H1 (cell line): ENCODE results near the gene GRIK2. TPM values are rescaled to one million over a fixed set of nuclear protein-coding genes. Genes with fewer than 3 reads are reported as not detected.
A peak's percentile ranks its signal among the peaks of the same experiment; 100 is the strongest.

Experiments used
- BRCA1 ChIP-seq: IDR thresholded peaks from 2 replicates; pipeline ENCODE4 v1.6.1; 2012; ENCODE audit warnings: low read depth, low read length, improper control_type of control experiment
- CBX5 ChIP-seq: fragments of 300-800, 300-1000 bp; sonication (generic); IDR thresholded peaks from 2 replicates; pipeline ENCODE4 v1.7.1; 2016; ENCODE audit warnings: antibody characterized with exemption, low read length, low read depth
- CHD2 ChIP-seq: IDR thresholded peaks from 2 replicates; pipeline ENCODE4 v1.6.1; 2012; ENCODE audit warnings: low read length, improper control_type of control experiment
- HDAC2 ChIP-seq, 2 experiments: fragments of 300-600 bp in 1 of 2; sonication (generic) in 1 of 2; IDR thresholded peaks; 2 replicates each; pipeline ENCODE4 v1.6.1; 2011 to 2012; ENCODE audit warnings: low read depth in 2 of 2, low read length in 2 of 2, mild to moderate bottlenecking in 2 of 2, moderate library complexity in 2 of 2, borderline replicate concordance in 1 of 2, inconsistent platforms in 1 of 2
- KDM5A ChIP-seq: fragments of 200-600 bp; IDR thresholded peaks from 2 replicates; pipeline ENCODE4 v1.7.1; 2012; ENCODE audit warnings: mild to moderate bottlenecking, low read length, inconsistent platforms, mixed read lengths
- MAFK ChIP-seq: IDR thresholded peaks from 2 replicates; pipeline ENCODE4 v1.6.1; 2012; ENCODE audit warnings: low read depth, mild to moderate bottlenecking, improper control_type of control experiment, low read length
- NANOG ChIP-seq: IDR thresholded peaks from 2 replicates; pipeline ENCODE4 v1.6.1; 2011; ENCODE audit warnings: low read length, low read depth, mild to moderate bottlenecking, inconsistent platforms; ENCODE audit not compliant: insufficient read depth, poor library complexity, severe bottlenecking
- POU5F1 ChIP-seq: IDR thresholded peaks from 2 replicates; pipeline ENCODE4 v1.6.1; 2011; ENCODE audit warnings: low read depth, mild to moderate bottlenecking, low read length, moderate library complexity
- RBBP5 ChIP-seq: IDR thresholded peaks from 2 replicates; pipeline ENCODE4 v1.7.1; 2012; ENCODE audit warnings: low read depth, mild to moderate bottlenecking, inconsistent platforms, low read length, moderate library complexity, borderline replicate concordance
- SIX5 ChIP-seq: IDR thresholded peaks from 2 replicates; pipeline ENCODE4 v1.6.1; 2011; ENCODE audit warnings: mild to moderate bottlenecking, low read depth, low read length
- SP1 ChIP-seq: IDR thresholded peaks from 2 replicates; pipeline ENCODE4 v1.6.1; 2011; ENCODE audit warnings: low read depth, low read length
- SUZ12 ChIP-seq: fragments of 200-600 bp; sonication (generic); IDR thresholded peaks from 2 replicates; pipeline ENCODE4 v1.6.1; 2012; ENCODE audit warnings: mild to moderate bottlenecking, inconsistent platforms, low read length, moderate library complexity, mixed read lengths
- polyA plus RNA-seq, 7 experiments: library from polyadenylated mRNA; depleted of rRNA in 3 of 7; stranded (reverse) in 5 of 7; unstranded in 2 of 7; fragments of >200 nt in 5 of 7; fragments of 200-250 nt in 2 of 7; gene quantifications; 1 replicate in 5 of 7; 2 replicates in 1 of 7; 4 replicates in 1 of 7; pipeline versions ENCODE4 v1.2.1 to v1.2.3, GENCODE V29; 2011 to 2013; ENCODE audit warnings: missing spikeins in 2 of 7, mixed read lengths in 2 of 7
- total RNA-seq: library from RNA; stranded (reverse); fragmentation: NEBNext Ultra II Directional; extraction: Animal tissue kit (Norgen Biotek cat#: 25700); gene quantifications from 2 replicates; pipeline ENCODE4 v1.2.1, GENCODE V29; 2021

Gene GRIK2
- total and polyA plus RNA-seq, 2 of the 8 experiments (the other 6 are each of a cell fraction or from before 2014, with no cell fraction given): 1.8 to 2.2 TPM

DNA sequence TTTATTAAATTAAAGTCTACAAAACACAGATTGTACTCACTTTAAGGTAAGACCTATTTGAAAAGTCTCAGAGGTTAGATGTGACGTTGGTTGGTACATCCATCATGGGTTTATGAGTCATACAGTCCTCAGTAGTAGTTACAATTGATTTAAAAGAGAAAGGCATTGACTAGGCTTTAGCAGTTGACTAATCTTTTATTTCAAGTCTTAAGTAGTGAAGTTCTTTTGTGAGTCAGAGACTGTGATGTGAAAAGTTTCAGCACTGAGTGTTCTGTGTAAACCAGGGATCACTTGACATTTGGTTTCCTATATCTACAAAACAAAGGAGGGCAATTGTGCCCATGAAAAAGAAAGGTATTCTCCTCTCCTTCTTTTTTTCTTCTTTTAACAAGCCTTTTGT lies 221.3 kb downstream of the GRIK2 start (continued):
- TF ChIP-seq HDAC2 (IDR thresholded peaks at IDR 0.05; ENCODE audit: borderline replicate concordance in 1 of 2, low read depth in 2 of 2, low read length in 2 of 2) (0 out of 4 replicates have a peak, but pooled peaks of 1 of the 2 experiments have one; percentile 36), KDM5A (no peak), POU5F1 (no peak), SIX5 (no peak; the same call in 1 of the 2 replicates), CHD2 (no peak), MAFK (no peak), CBX5 (no peak), RBBP5 (no peak), SP1 (peak; percentile 14; the same call in 1 of the 2 replicates), BRCA1 (no peak), SUZ12 (no peak), NANOG (peak; percentile 84)
